GM21390 (cell line): ENCODE data around the gene C1QTNF9B.
"Not testable (repeated sequence)": the region's sequence is repeated elsewhere in the genome, so short reads cannot be mapped to it uniquely, and the experiment has no call there.

Experiments
- ATAC-seq: cut with Tn5 transposase; IDR thresholded peaks from one replicate; pipeline ENCODE4 v1.9.1; 2021; ENCODE audit not compliant: unreplicated experiment

C1QTNF9B gene

DNA sequence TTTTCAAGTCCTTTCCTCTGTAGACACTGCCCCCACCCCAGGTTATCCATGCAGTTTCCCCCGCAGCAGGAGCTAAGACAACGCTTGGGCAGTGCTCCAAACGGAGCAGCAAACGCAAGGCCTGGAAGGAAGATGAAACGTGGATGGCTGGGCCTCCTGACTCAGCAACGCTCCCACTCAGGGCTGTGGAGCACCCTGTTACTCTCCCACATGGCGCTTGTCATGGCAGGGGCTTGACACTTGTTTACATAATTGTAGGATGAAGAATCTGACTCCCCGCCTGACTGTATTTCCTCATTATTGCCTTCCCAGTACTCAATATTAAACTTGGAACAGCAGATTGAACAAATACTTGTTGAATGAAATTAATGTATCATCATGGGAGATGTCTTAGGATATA is 799 bp upstream of the C1QTNF9B start:
- no peak for ATAC-seq

DNA sequence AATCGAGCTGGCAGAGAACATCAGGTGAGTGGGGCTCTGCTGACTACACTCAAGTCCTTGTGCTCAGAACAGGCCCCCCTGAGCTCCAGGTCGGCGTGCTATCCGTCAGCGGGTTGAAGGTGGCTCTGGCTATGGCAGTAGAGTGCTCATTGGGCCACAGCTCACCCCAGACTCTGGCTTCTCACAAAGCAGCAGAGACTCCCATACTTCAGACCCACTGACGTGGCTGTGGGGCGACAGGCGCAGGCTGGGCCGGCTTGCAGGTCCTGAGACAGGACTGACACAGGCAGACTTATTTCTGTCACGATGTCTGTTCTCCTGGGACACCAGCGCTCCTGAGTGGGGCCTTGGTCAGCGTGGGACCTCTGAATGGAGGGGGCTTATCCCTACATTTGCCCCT is 2.6 kb downstream of the C1QTNF9B start:
- ATAC-seq = not testable (repeated sequence)

DNA sequence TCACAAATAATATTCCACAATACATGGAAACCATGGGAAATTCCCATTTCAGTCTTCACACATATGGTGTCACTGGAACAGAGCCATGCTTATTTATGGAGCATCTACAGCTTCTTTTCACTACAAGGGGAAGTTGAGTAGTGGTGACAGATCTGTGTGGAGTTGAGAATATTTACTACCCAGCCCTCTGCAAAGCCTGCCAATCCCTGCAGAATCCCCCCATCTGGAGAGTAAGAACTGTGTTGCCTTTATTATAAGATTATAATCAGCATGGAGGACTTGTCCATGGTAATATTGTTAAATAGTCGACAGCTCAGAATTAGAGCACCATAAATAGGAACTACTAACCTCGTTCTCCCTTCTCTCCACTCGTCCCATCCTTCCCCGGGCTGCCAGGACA is 3.5 kb downstream of the C1QTNF9B start:
- ATAC-seq = not testable (repeated sequence)

DNA sequence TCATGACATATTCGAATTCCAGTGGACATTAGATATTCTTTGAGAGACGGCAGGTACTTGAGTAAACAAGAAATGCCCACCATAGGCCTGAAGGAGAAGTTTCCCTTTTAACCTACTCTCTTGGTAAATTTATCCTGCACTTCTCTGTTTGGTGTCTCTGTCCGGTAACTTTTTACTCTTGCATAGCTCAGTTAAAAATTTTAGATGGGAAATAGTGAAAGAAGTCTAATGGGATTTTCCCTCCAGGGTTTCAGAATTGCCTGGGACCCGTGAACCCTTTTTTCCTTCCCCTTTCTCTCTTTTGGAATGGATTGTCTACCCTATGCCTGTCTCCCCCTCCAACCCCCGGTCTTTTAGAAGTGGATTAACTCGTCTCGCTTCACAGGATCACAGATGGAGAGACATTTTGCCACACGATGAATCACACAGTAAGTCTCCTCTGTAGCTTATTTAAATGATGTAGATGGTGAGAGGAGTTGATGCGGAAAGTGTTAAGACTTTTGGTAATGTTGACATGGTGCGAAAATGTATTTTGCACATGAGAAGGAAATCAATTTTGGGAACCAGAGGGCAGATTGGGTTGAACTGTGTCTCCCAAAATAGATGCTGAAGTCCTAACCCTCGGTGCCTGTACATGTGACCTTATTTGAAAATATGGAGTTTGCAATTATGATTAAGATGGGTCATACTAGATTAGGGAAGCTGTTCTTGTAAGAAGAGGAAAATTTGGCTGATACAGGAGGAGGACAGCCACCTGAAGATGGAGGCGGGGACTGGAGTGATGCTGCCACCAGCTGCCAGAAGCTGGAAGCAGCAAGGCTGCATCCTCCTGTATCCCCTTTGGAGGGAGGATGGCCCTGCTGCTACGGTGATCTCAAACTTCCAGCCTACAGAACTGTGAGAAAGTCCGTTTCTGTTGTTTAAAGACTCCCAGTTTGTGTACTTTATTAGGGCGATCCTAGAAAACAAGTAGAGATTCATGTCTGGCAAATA is 7.4 kb downstream of the C1QTNF9B start:
- peak; percentile 17 for ATAC-seq

DNA sequence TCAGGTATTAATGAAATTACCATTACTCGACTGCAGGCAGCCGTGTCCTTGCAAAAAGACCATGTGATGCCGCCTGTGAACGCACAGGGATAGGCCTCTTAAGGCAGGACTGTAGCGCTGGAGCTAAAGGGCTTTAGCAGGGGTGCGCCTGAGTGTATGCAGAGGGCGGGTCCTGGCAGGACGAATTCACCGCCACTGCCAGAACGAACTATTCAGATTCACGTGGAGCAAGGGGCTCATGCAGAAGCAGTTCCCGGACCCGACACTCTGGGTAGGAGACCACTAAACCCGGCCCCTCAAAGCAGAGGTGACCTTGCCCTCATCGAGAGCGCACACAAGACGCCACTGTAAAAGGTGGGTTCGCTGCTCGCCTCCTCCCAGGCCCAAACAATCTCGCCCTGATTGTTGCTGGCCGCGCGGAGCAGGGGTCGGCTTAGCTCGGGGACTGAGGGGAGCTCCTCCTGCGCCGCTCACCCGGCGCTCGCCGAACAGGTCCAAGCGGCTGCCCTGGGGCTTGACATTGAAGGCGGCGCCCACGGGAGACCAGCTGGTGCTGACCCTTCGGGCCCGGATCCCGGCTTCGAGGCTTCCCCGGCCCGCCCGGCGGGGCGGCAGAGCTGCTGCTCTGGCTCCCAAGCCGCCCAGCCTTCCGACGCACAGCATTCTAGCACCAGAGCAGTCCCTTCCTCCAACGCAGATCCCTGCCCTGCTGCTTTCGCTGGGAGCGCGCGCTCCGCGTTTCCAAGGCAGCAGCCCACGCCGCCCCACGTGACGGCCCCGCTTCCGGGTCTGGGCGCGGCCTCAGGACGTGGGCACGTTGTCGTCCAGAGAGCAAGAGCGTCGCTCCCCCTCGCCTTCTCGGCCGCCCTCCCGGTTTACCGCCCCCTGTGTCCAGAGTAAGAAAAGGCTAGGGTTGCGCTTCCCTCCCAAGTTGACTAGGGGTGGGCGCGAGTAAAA is 8.4 kb downstream of the C1QTNF9B start, which contains the start of gene MIPEP:
Gene MIPEP, minus strand, starts transcription at position 743 of the 957 bp plus-strand sequence. Its CDS starts 80 bp downstream, at position 663.
- peak; percentile 93 for ATAC-seq

DNA sequence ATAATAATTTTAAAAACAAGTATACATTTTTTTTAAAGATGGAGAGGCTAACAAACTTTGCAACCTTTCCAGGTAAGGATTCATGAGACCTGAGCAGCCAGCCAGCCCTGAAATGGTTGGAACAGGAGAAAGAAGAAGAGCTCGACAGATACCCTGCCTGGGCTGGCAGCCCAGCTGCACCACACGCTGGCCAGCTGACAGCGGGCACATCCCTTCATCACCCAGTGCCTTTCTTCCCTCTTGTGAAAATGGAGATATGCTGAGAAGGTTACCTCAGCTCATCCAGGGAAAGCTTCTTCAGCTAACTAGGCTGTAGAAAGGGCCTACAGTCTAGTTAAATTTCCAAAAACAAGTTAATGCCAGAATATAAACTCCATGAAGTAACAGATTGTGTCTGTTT is 12.9 kb downstream of the C1QTNF9B start:
- not testable (repeated sequence) for ATAC-seq

DNA sequence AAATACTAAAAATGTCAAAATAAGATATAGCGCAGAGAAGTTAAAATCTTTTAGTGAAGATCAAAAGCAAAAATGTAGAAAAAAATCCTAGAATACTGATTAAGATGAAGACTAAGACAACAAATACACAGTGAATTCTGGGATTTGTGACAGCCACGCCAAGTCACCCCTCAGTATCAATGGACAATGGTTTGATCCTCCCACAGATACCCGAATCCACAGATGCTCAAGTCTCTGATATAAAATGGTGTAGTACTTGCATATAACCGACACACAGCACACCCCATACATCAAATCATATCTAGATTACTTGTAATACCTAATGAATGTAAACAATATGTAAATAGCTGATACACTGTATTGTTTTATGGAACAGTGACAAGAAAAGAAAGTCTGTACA is 14.0 kb downstream of the C1QTNF9B start:
- ATAC-seq = no peak

DNA sequence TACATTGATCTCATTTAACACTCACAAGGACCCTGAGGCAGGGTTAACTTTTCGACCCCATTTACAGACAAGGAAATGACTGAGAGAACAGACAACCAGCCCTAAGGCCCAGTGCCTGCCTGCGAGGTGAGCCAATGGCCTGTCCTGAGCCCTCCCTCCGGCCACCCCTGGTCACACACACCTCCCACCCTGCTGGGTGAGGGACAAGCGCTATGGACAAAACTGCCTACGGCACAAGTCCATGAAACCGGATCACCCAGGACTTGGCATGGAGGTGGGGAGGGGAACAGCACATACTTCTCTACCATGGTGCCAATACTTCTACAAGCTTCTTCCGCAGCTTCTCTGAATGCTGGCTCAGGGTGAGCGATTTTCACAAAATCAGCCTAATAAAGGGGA is 15.9 kb downstream of the C1QTNF9B start:
- not testable (repeated sequence) for ATAC-seq

DNA sequence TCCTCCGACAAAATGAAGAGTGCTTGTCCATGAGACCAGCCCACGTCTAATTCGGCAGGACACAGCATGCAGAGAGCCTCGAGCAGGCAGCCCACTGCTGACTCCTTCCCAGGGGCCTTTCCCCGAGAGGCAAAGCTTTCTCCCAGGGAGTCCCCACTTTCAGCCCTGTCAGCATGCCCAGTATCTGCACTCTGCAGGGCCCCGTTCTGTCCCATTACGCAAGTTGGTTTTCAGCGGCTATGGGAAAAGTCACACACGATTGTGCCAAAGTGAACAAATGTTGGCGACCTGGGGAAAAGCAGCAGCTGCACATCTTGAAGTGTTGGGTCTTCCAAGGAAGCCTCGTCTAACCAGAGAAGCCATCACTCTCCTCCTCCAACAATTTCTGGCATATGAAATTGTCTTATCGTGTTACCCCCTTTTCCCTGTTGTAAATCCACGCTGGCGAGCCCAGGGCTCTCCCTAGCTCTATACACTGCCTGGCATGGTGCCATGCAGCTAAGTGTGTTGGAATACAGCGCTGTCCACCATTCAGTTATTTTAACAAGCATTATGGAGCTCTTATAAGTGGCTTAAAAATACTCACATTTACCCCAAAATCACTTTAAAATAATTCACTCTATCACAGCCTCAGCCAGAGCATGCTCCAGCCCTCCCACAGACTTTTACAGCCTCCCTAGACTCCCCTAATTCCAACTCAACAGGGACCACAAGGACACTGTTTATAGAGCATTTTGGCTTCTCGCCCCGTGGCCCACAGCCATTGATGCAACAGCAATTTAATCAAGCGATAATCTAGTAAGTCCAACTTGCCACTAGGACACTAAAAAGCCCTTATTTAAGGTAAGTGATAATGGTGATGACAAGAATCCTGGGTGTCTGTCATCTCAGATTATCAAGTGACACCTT is 16.6 kb downstream of the C1QTNF9B start:
- not testable (repeated sequence) for ATAC-seq

DNA sequence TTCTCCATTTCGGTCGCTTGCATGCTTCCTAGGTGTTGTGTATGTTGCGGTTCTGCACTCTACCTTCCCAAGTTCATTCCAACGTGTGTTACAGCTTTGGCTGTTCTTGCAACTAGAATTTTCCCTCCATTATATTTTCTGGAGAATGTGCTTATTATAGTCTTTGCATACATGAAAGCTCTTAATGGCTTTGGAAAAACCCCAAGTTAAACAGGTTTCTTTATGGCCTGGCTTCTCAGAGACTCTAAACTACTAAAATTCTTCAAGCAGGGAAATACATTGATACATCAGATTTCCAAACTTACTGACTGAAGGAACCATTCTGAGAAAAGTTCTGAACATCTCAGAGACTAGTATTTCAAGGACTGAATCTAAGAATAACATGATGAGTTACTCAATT is 20.0 kb downstream of the C1QTNF9B start:
- ATAC-seq = no peak

DNA sequence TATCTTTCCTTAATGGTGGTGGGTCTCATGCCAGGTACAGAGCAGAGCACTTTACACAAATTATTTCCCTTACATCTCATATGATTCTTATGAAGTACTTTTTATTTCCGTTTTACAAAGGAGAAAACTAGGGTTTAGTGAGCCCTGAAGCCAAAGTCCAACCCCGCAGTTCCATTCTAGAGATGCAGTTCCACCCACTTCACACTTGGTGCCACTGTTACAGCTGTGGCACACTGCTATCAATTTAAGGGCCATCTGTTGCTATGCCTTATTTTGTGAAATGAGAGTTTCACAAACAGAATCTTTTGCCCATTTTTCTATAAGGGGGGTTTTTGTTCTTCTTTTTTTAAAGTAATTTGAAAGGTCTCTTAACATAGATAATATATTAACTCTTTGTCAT is 21.0 kb downstream of the C1QTNF9B start:
- ATAC-seq = no peak

DNA sequence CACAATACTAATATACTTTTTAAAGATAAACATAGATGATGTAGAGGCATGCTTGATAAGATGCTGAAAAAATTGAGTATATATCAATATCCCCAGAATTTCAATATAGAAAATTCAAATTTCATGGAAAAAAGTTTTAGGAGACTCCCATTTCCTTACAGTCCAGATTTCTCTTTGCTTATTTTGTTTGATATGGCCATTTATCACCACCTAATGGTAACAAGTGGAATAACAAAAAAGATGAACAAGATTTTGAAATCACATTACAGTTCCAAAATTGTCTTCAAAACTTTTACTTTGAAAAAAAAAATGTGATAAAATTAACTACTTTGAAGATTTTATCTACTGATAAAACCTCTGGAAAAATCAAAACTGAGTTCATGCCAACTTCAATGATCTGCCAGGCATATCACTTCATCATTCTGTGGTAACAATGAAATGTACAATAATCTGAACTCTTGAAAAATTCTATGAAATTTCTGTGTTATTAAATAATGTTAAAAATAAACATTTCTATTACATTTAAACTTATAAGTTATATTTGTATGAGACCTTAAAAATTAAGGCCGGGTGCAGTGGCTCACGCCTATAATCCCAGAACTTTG is 25.6 kb downstream of the C1QTNF9B start:
- ATAC-seq = no peak

DNA sequence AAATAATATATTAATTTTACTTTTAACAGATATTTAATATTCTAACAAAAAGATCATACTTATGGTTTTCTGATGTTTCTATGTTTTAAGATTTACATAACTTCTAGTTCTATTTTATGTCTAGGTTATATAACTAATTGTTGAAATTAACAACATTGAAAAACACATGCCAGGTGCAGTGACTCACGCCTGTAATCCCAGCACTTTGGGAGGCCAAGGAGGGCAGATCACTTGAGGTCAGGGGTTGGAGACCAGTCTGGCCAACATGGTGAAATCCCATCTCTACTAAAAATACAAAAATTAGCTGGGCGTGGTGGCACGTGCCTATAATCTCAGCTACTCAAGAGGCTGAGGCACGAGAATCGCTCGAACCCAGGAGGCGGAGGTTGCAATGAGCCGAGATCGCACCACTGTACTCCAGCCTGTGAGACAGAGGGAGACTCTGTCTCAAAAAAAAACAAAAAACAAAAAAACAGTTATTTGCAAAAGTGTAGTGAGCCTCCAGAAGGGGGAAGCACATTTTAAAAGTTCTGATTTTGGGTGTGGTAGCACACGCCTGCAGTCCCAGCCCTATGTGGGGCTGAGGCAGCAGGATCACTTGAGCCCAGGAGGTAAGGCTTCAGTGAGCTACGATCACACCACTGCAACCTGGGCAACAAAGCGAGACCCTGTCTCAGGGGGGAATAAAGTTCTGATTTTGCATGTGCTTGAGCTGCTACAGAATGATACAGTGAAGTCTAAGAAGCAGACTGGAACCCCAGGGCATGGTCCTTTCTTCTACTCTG is 26.8 kb downstream of the C1QTNF9B start:
- no peak for ATAC-seq

DNA sequence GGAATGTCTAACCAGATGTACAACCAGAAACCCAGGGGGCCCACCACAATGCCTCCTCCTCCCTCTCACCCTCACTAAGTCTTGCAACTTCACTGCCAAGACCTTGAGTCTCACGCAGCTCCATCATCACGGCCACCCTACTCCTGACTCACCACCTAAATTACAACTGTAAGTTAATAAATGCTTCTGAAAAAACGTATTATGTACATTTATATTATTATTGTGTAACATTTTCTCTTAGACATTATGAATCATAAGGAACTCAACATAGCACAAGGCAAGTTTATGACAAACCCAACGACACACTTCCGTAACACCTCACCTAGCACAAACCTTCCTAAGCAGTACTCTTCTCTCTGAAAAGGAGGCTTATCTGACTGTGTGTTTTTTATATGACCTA is 28.8 kb downstream of the C1QTNF9B start:
- ATAC-seq = no peak

DNA sequence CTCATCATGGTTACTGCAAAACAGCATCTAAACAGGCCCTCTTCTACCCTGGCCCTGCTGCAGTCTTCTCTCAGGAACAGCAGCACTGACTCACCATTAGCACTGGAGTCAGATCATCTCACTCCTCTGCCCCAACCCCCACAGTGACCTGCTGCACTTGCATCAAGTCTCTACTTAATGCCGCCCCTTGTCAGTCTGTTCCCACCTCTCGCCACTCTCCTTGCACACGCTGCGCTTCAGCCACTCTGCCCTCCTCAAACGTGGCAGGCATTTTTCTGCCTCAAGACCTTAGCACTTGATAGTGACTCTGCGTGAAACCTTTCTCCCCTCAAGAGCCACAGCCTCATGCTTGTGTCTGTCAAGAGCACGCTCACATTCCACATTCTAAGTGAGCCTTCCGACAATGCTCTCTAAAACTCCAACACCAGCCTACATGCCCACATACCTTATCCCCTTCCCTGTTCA is 30.2 kb downstream of the C1QTNF9B start:
- no peak for ATAC-seq

DNA sequence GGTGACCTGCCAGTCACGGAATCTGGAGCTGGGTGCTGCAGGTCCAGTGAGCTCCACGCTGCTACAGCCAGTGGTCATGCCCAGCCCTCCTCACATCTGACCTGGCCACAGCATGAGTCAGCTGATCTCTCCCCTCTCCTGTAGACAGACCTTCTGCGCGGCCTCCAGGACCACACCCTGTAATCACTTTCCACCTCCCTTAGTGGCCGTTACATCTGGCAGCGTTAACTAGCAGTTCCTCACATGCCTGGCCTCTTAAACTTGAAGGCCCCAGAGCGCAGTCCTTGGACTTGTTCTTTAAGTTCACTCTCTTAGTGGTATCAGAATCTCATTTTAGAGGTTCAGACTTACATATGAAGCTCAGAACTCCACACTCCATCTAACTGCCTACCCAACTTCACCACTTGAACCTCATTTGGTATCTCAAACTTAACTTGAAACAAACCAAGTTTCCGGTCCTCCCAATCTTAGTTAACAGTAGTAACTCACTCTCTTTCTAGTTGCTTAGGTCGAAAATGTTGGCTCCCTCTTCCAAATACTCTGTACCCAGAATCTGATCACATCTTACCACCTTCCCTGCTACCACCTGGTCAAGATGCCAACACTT is 30.8 kb downstream of the C1QTNF9B start:
- no peak for ATAC-seq

DNA sequence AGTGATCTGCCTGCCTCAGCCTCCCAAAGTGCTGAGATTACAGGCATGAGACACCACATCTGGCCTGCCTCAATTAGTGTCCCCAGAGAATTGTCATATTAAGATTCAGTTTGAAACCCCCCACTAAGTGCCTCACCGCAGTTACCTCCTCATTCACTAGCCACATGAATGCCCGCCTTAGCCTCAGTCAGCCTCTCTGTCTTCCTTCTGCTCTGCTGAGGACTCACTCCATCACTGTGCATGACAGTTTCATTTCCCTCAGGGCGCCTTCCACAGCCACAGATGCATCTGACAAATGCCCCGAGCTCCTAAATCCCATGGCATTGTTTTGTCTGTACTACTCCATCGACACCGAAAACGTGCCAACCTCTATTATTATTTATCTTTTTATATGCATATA is 31.4 kb downstream of the C1QTNF9B start:
- ATAC-seq = no peak

DNA sequence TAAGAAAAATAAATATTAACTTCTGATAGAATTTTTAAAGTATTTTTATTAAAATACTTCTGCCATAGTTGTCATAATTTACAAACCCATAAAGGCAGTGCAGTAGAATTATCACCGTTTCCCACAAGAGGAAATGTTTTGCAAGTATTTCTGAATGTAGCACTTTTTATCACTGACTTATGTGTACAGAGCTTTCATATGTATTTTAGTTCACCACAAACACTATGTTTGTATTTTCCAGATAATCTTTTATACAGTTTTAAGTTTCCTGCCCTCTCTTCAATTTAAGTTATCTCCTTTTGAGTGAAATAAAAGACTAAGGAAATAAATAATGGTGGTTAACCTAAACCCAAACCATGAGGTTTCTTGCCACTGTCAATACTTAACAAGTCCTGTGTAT is 32.3 kb downstream of the C1QTNF9B start:
- ATAC-seq = no peak

DNA sequence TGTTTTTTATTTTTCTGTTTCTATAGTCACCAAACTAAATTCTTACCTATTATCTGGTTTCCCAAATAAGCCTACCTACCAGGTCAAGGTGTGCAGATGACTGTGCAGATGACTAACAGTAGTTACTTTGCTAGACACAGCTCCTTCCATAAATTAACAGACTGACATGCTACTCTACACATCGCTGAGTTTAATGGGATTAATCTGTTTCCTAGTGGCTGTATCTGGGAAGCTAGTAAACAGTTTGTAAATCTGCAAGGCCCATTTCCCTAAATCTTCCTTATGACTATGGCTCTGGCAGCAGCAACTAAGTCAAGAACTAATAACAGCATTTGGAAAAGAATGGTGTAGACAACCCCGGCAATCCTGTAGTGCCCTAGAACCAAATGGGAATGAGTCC is 36.0 kb downstream of the C1QTNF9B start:
- no peak for ATAC-seq
